ENCODE data around the gene PCLO. TPM values are rescaled to one million over a fixed set of nuclear protein-coding genes. Genes with fewer than 3 reads are reported as not detected.

The PCLO gene
- total RNA-seq, 2 donors from 2014 or later = 0.78 to 0.95 TPM

- no peak for TF ChIP-seq CTCF (IDR thresholded peaks at IDR 0.05)
- no peaks in the 10 kb centered on the region for H3K9me3 ChIP-seq
- no peak overlapping the region for H3K4me3 ChIP-seq
- no peaks in the 10 kb centered on the region for H3K27me3 ChIP-seq (replicated peaks; ENCODE audit: insufficient read depth)
- ATAC-seq (ENCODE audit: insufficient number of reproducible peaks, low FRiP score, low read depth) = no peak
- no peak for DNase-seq (ENCODE audit: low spot score)
- no peaks in the 10 kb centered on the region for H3K36me3 ChIP-seq
- no peaks in the 10 kb centered on the region for H3K4me1 ChIP-seq (ENCODE audit: control insufficient read depth in 1 of 2, low read depth in 2 of 2)
- no peak overlapping the region for H3K27ac ChIP-seq
These were observed 203.2 kb downstream of the PCLO start for GRCh38 chr7:82959528-82959927.

- H3K4me3 ChIP-seq = no peak overlapping the region
These were observed 205.2 kb downstream of the PCLO start for GRCh38 chr7:82957521-82957920.

GRCh38 chr7:82953324-82954027, 209.2 kb downstream of the PCLO start:
- ATAC-seq (ENCODE audit: insufficient number of reproducible peaks, low FRiP score, low read depth) = no peak
- no peak for TF ChIP-seq CTCF (IDR thresholded peaks at IDR 0.05)
- no peaks in the 10 kb centered on the region for H3K4me1 ChIP-seq (ENCODE audit: control insufficient read depth in 1 of 2, low read depth in 2 of 2)
- H3K9me3 ChIP-seq = no peaks in the 10 kb centered on the region
- DNase-seq (ENCODE audit: low spot score) = no peak
- H3K36me3 ChIP-seq = no peaks in the 10 kb centered on the region
- no peak overlapping the region for H3K4me3 ChIP-seq
- no peaks in the 10 kb centered on the region for H3K27me3 ChIP-seq (replicated peaks; ENCODE audit: insufficient read depth)
- no peak overlapping the region for H3K27ac ChIP-seq

More at GRCh38 chr7:82957521-82957920, 205.2 kb downstream of the PCLO start:
- Histone ChIP-seq H3K27me3 (replicated peaks; ENCODE audit: insufficient read depth) (no peaks in the 10 kb centered on the region), H3K9me3 (no peaks in the 10 kb centered on the region), H3K4me1 (ENCODE audit: control insufficient read depth in 1 of 2, low read depth in 2 of 2) (no peaks in the 10 kb centered on the region), H3K36me3 (no peaks in the 10 kb centered on the region), H3K27ac (no peak overlapping the region)
- ATAC-seq (ENCODE audit: insufficient number of reproducible peaks, low FRiP score, low read depth) (no peak), DNase-seq (ENCODE audit: low spot score) (no peak)
- TF ChIP-seq CTCF (IDR thresholded peaks at IDR 0.05) = no peak

DNA sequence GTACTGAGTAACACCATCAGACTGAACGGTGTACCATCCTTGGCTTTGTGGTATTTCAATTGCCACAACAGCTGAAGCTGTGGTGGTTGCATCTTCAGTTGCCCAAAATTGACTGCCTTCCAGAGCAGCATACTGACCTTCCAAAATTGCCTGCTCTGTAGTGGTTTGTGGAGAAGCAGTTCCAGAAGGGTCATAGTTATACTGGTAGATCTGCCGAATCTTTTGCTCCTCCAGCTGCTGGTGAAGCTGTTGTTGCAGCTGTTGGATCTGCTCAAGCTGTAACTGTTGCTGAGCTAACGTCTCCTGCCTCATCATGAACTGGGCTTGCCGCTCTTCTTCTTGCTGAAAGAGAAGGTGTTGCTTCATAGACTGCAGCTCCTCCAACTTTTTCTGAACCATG, 212.2 kb downstream of the PCLO start:
- DNase-seq (ENCODE audit: low spot score) = no peak
- TF ChIP-seq CTCF (IDR thresholded peaks at IDR 0.05) = no peak
- no peak for ATAC-seq (ENCODE audit: insufficient number of reproducible peaks, low FRiP score, low read depth)
- Histone ChIP-seq H3K27ac (no peak overlapping the region), H3K27me3 (replicated peaks; ENCODE audit: insufficient read depth) (no peaks in the 10 kb centered on the region), H3K4me1 (ENCODE audit: control insufficient read depth in 1 of 2, low read depth in 2 of 2) (no peaks in the 10 kb centered on the region), H3K4me3 (no peak overlapping the region), H3K9me3 (no peaks in the 10 kb centered on the region), H3K36me3 (no peaks in the 10 kb centered on the region)

GRCh38 chr7:82945480-82945879, 217.2 kb downstream of the PCLO start:
- DNase-seq (ENCODE audit: low spot score) (no peak), ATAC-seq (ENCODE audit: insufficient number of reproducible peaks, low FRiP score, low read depth) (no peak)
- no peaks in the 10 kb centered on the region for H3K4me1 ChIP-seq (ENCODE audit: control insufficient read depth in 1 of 2, low read depth in 2 of 2)
- no peaks in the 10 kb centered on the region for H3K27me3 ChIP-seq (replicated peaks; ENCODE audit: insufficient read depth)
- no peak for TF ChIP-seq CTCF (IDR thresholded peaks at IDR 0.05)
- H3K27ac ChIP-seq = no peak overlapping the region
- no peaks in the 10 kb centered on the region for H3K36me3 ChIP-seq
- no peaks in the 10 kb centered on the region for H3K9me3 ChIP-seq
- no peak overlapping the region for H3K4me3 ChIP-seq

All from thoracic aorta (tissue), 2 donors.